HEK293 (cell line): ENCODE data around the gene TDRKH.

ENCODE experiments used
- CTCF ChIP-seq: fragments of 450-650 bp; formaldehyde crosslinking; IDR thresholded peaks from 2 replicates; pipeline ENCODE4 v1.5.1; 2016; ENCODE audit warnings: missing biosample characterization, missing genetic modification characterization
- GFI1B ChIP-seq: fragments of 450-650 bp; formaldehyde crosslinking; IDR thresholded peaks from 2 replicates; pipeline ENCODE4 v1.5.1; 2016; ENCODE audit warnings: missing biosample characterization, missing genetic modification characterization
- HOXD13 ChIP-seq: sonication (generic); formaldehyde crosslinking; IDR thresholded peaks from 2 replicates; pipeline ENCODE4 v1.8.0; 2022; ENCODE audit warnings: missing genetic modification reagents, borderline replicate concordance
- PATZ1 ChIP-seq: fragments of 450-650 bp; formaldehyde crosslinking; IDR thresholded peaks from 2 replicates; pipeline ENCODE4 v1.5.1; 2016; ENCODE audit warnings: missing biosample characterization, missing genetic modification characterization
- YY1 ChIP-seq: fragments of 450-650 bp; formaldehyde crosslinking; IDR thresholded peaks from 2 replicates; pipeline ENCODE4 v1.5.1; 2018; ENCODE audit warnings: missing biosample characterization, missing genetic modification characterization
- ZFHX2 ChIP-seq: fragments of 450-650 bp; formaldehyde crosslinking; conservative IDR thresholded peaks from 2 replicates; pipeline ENCODE4 v1.5.1; 2016; ENCODE audit warnings: missing biosample characterization, missing genetic modification characterization
- ZNF18 ChIP-seq: fragments of 450-650 bp; formaldehyde crosslinking; IDR thresholded peaks from 2 replicates; pipeline ENCODE4 v1.5.1; 2016; ENCODE audit warnings: missing biosample characterization, missing genetic modification characterization
- ZNF214 ChIP-seq: fragments of 450-650 bp; formaldehyde crosslinking; IDR thresholded peaks from 2 replicates; pipeline ENCODE4 v1.5.1; 2017; ENCODE audit warnings: missing biosample characterization, mild to moderate bottlenecking, missing genetic modification characterization, borderline replicate concordance
- ZNF48 ChIP-seq: fragments of 450-650 bp; formaldehyde crosslinking; IDR thresholded peaks from 2 replicates; pipeline ENCODE4 v1.5.1; 2016; ENCODE audit warnings: missing biosample characterization, missing genetic modification characterization
- ZNF639 ChIP-seq: fragments of 450-650 bp; formaldehyde crosslinking; IDR thresholded peaks from 2 replicates; pipeline ENCODE4 v1.5.1; 2016; ENCODE audit warnings: missing biosample characterization, missing genetic modification characterization
- ZNF660 ChIP-seq: fragments of 450-650 bp; IDR thresholded peaks from 2 replicates; pipeline ENCODE4 v1.5.1; 2018; ENCODE audit warnings: missing biosample characterization, mild to moderate bottlenecking, missing genetic modification characterization
- ZNF792 ChIP-seq: fragments of 450-650 bp; formaldehyde crosslinking; IDR thresholded peaks from 2 replicates; pipeline ENCODE4 v1.5.1; 2016; ENCODE audit warnings: missing biosample characterization, missing genetic modification characterization
- ZSCAN16 ChIP-seq: fragments of 450-650 bp; formaldehyde crosslinking; IDR thresholded peaks from 2 replicates; pipeline ENCODE4 v1.5.1; 2016; ENCODE audit warnings: missing biosample characterization, missing genetic modification characterization
- ZSCAN4 ChIP-seq: fragments of 450-650 bp; formaldehyde crosslinking; IDR thresholded peaks from 2 replicates; pipeline ENCODE4 v1.5.1; 2017; ENCODE audit warnings: missing biosample characterization, missing genetic modification characterization

GRCh38 chr1:151839457-151840403 lies 49.4 kb upstream of the TDRKH start, which contains the start of gene C2CD4D:
- TF ChIP-seq ZNF18 (tag by site-specific recombination) (no peak), HOXD13 (CRISPR knock-in tag) (no peak), ZSCAN4 (tag by site-specific recombination) (no peak), CTCF (tag by site-specific recombination) (no peak), ZNF792 (tag by site-specific recombination) (no peak), PATZ1 (tag by site-specific recombination) (no peak), ZNF639 (no peak), ZNF48 (tag by site-specific recombination) (no peak), ZFHX2 (tag by site-specific recombination) (no peak), YY1 (tag by site-specific recombination) (no peak), ZNF214 (tag by site-specific recombination) (no peak), ZNF660 (no peak), GFI1B (tag by site-specific recombination) (no peak), ZSCAN16 (tag by site-specific recombination) (no peak)
